Measurements from ENCODE around the gene SLC27A2. TPM values are rescaled to one million over a fixed set of nuclear protein-coding genes. Genes with fewer than 3 reads are reported as not detected.

SLC27A2 gene
- total RNA-seq, 1 experiment from 2014 or later = 7.0 TPM

DNA sequence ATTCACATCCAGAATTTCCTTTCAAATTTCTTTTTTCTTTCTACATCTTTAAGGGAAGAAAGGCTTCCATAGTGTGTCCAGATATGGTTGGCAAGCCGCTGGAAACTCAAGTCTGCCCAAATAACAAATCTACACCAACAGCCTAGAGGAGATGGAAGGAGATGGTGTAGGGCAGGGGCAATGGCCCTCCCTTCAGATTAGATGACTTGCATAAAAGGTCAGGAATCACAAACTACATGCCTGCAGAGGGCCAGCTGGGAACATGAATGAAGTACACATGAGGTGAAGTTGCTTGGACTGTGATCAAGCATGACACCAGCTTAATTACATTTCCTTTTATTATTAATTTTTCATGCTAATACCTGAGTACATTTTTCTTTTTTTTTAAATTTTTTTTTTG, 10.2 kb downstream of the SLC27A2 start:
- Histone ChIP-seq H3K4ac (ENCODE audit: low read depth, low read length) (no peak overlapping the region), H3K27ac (ENCODE audit: insufficient read length, low read depth, low read length) (no peak overlapping the region), H2AFZ (ENCODE audit: low read length) (no peak overlapping the region), H2BK20ac (ENCODE audit: low read depth, low read length, poor library complexity, severe bottlenecking) (no peak overlapping the region), H3K23me2 (ENCODE audit: insufficient read length, low read depth, low read length, poor library complexity, severe bottlenecking) (no peaks in the 10 kb centered on the region), H2AK5ac (ENCODE audit: insufficient read length, low read length) (no peak overlapping the region), H3K9ac (ENCODE audit: extremely low read depth, insufficient read length, low read length) (no peak overlapping the region), H3K23ac (ENCODE audit: insufficient read length, low read depth, low read length) (no peak overlapping the region), H3K4me2 (ENCODE audit: insufficient read depth, insufficient read length, low read length) (no peak overlapping the region), H3K56ac (ENCODE audit: insufficient read length, low read depth, low read length) (no peak overlapping the region), H2BK15ac (ENCODE audit: low read depth, low read length) (no peak overlapping the region), H3K79me2 (ENCODE audit: insufficient read depth, low read length) (no peaks in the 10 kb centered on the region), H3T11ph (ENCODE audit: low read length) (no peak overlapping the region), H2BK12ac (ENCODE audit: insufficient read length, low read depth, low read length) (no peak overlapping the region), H2BK5ac (ENCODE audit: insufficient read length, low read length) (no peak overlapping the region), H4K5ac (ENCODE audit: insufficient read length, low read depth, low read length) (no peak overlapping the region), H4K8ac (replicated peaks; ENCODE audit: insufficient read length, low read depth, low read length) (no peak overlapping the region), H4K91ac (ENCODE audit: insufficient read length, low read depth, low read length) (no peak overlapping the region), H3K18ac (ENCODE audit: insufficient read length, low read depth, low read length) (no peak overlapping the region), H2BK120ac (ENCODE audit: low read depth, low read length, poor library complexity, severe bottlenecking) (no peak overlapping the region), H3K14ac (ENCODE audit: insufficient read depth, low read length) (no peak overlapping the region), H3K27me3 (ENCODE audit: insufficient read depth, low read length) (no peaks in the 10 kb centered on the region), H3K4me1 (ENCODE audit: insufficient read depth, low read length) (no peaks in the 10 kb centered on the region), H4K20me1 (ENCODE audit: control insufficient read depth, insufficient read depth, insufficient read length) (no peaks in the 10 kb centered on the region), H3K79me1 (ENCODE audit: insufficient read depth, low read depth, low read length, poor library complexity, severe bottlenecking) (no peaks in the 10 kb centered on the region), H3K9me3 (ENCODE audit: control insufficient read depth, low read depth, low read length) (no peaks in the 10 kb centered on the region)
- Mint-ChIP-seq H3K27ac (no peak overlapping the region), H3K27me3 (ENCODE audit: low read depth) (no peaks in the 10 kb centered on the region), H3K36me3 (ENCODE audit: insufficient read depth in 1 of 3, low read depth in 3 of 3) (peaks cover 0 to 2% (median 0%) of the 10 kb centered on the region in 3 experiments; a peak in 1 of 7 replicates), H3K4me3 (no peak overlapping the region), H3K4me1 (peaks cover 5 to 9% of the 10 kb centered on the region in 2 experiments), H3K9me3 (no peaks in the 10 kb centered on the region)
- no CpG with 5 or more reads among the region's 1 CpG for WGBS (ENCODE audit: extremely low coverage, insufficient read length, low lambda C conversion rate)
- DNase-seq = no peak
- no peak for TF ChIP-seq CTCF (conservative IDR thresholded peaks at IDR 0.05)

All from H9 (cell line).